ENCODE measurements around the gene SRPK2.

Gene SRPK2

DNA sequence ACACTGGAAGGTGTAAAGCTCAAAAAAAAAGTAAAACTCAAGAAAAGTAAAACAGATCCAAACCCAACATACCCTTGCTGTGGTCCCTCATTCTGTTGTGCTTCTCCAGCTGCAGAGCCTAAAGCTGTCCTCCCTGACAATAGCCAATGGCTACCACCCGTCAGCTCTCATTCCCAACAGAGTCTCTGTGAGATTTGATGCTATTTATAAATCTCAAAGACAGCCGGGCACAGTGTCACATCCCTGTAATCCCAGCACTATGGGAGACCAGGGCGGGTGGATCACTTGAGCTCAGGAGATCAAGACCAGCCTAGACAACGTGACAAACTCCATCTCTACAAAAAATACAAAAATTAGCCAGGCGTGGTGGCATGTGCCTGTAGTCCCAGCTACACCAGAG, 258.7 kb downstream of the SRPK2 start:
- Histone ChIP-seq H3K4me3 (no peak overlapping the region), H3K27ac (no peak overlapping the region)

DNA sequence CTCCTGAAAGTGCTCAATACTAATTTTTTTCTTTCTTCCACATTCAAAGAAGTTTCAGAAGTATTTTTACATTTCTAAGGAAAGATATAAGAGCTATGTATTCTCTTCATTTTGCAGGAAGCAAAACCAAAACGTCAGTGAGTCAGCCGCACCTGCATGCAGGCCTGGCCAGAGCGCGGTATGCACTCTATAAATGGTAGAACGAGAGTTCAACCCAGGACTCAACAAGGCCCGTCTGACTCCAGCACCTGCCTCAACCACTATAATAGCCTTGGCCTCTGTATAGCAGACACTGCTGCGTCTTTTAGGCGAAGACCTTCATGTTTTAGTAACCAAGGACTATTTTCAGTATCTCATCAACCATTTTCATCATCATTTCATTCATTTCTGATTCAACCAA, 261.5 kb downstream of the SRPK2 start:
- no peak overlapping the region for H3K27ac ChIP-seq

DNA sequence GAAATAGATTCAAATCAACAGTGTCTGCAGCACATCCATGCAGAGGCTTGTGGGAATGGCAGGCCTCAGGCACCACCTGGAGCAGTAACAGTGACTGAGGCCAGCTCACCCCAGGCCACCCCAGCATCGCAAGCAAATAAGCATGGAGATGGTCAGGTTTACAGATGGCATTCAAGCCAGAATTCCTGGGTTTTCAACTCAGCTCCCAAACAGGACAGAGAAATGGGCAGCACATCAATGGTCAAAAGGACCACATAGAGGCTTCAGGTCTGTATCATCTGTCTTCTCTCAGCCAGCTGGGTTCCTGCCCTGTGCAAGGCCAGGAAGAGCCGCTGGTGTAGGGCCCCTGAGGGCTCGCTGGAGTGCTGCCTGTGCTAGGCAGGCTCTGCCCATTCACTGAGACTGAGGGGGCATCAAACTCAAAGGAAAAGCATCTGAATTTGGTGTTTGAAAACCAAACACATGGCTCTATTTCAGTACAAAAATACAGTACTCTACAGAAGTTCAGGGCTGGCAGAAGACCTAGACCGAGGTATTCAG, 262.2 kb downstream of the SRPK2 start:
- Histone ChIP-seq H3K4me3 (no peak overlapping the region), H3K27ac (peak overlapping the region in 1 of 21 experiments; percentile 5)

More for the DNA sequence above, 261.5 kb downstream of the SRPK2 start:
- H3K4me3 ChIP-seq: no peak overlapping the region

DNA sequence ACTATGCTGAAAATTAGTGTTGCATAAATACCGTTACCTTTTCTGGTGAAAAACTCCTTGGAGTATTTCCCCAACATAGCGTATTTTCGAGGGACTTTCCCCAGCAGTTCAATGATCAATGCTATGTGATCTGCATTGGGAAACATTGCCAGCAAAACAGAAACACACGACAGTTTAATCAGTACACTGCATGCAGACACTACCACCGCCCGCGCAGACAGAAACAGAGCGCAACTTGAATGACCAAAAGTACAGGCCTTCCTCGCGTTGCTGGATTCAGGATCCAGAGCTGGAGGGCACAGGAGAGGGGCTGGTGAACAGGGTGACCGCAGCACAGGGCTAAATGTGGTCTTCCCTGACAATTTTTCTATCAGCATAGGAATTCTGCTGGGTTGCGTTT, 263.0 kb downstream of the SRPK2 start:
- no peak overlapping the region for H3K4me3 ChIP-seq
- no peak overlapping the region for H3K27ac ChIP-seq

DNA sequence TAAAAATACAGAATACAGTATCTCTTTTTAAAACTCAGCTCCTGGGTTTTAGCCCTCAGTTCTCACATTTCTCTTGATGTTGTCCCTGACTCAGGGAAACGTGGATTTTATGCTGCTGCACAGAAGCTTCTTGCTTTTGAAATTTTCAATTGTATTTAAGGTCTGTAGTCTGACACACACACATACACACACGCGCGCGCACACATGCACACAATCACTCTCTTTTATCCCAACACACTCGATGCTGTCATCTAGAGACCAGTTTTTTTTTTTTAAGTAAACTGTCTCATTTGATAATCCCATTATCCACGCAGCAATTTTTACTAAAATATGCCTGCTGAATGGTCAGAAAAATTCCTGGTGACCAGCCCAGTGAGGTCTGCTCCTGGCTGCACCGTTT, 266.1 kb downstream of the SRPK2 start:
- no peak overlapping the region for H3K4me3 ChIP-seq
- no peak overlapping the region for H3K27ac ChIP-seq

DNA sequence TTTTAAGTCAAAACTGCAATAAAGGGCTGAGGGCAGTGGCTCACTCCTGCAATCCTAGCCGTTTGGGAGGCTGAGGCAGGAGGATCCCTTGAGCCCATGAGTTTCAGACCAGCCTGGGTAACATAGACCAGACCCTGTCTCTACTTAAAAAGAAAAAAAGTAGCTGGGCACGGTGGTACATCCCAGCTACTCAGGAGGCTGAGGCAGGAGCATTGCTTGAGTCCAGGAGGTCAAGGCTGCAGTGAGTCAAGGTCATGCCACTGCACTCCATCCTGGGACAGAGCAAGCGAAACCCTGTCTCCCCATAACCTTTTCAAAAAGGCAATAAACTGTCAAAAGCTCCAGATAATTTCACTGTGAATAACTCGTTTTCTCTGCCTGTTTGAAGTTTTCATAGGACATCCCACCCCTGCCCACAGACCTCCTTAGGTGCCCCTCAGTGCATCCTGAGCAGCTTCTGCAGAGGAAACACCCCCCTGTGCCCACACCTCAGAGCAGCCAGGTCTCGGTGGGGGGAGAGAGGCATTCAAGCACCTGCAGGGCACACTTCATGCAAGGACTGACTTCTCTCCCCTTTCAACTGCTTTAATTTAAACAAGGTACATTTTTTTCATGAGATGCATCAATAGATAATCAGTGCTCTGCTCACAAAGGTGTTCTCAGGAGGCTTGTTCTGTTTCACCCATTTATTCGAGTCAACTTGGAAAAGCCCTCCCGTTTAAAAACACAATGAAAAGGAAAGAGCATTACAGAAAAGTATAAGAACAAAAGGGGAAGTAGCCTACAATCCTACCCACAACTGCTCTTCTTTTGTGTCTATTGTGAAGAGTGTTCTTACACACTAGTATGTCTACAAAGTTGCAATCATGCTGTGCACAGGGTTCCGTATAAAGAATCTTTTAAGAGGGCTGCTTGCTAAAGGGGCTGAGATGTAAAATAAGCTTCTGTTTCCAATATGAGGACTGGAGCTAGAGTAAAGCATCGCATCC, 269.8 kb downstream of the SRPK2 start:
- Histone ChIP-seq H3K4me3 (no peak overlapping the region), H3K27ac (peak overlapping the region in 2 of 21 experiments; percentile 14 to 36)

DNA sequence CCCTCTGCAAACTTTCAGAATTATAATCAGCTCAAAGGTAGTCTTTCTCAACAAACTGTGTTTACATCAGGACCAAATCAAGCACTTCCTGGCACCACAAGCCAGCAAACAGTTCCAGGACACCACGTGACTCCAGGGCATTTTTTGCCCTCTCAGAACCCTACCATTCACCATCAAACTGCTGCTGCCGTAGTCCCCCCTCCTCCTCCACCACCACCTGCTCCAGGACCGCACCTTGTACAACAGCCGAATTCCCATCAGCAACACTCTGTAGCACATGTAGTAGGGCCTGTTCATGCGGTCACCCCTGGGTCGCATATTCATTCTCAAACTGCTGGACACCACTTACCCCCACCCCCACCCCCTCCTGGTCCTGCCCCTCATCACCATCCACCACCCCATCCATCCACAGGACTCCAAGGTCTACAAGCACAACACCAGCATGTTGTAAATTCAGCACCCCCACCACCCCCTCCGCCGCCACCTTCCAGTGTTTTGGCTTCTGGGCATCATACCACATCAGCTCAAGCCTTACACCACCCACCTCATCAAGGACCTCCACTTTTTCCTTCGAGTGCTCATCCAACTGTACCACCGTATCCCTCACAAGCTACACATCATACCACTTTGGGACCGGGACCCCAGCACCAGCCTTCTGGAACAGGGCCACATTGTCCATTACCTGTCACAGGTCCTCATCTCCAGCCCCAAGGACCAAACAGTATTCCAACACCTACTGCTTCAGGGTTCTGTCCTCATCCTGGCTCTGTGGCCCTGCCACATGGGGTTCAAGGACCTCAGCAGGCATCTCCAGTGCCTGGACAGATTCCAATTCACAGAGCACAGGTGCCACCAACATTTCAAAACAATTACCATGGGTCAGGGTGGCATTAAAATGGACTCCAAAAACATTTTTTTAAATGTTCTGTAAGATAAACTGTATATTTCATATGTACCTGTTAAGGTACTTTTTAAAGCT, 276.0 kb downstream of the SRPK2 start:
- no peak overlapping the region for H3K27ac ChIP-seq
- no peak overlapping the region for H3K4me3 ChIP-seq

DNA sequence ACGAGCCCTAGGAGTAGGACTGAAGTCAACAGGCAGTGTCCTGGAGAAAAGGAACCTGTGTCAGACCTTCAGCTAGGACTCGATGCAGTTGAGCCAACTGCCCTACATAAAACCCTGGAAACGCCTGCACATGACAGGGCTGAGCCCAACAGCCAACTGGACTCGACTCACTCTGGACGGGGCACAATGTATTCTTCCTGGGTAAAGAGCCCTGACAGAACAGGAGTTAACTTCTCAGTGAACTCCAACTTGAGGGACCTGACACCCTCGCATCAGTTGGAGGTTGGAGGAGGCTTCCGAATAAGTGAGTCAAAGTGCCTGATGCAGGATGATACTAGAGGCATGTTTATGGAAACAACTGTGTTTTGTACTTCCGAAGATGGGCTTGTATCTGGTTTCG, 281.3 kb downstream of the SRPK2 start:
- Histone ChIP-seq H3K27ac (no peak overlapping the region), H3K4me3 (no peak overlapping the region)

DNA sequence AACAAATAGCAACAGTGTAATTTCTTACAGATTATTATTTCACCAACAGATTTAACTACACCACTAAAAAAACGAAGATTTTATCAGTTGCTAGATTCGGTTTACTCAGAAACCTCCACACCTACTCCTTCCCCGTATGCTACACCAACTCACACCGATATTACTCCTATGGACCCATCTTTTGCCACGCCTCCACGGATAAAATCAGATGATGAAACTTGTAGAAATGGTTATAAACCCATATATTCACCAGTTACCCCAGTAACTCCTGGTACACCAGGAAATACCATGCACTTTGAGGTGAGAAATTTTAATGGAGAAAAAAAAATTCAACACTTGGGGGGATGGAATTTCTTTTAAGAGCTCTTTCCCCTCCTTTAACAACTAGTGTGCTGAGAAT, 282.2 kb downstream of the SRPK2 start:
- peak overlapping the region in 1 of 21 experiments; percentile 4 for H3K27ac ChIP-seq
- no peak overlapping the region for H3K4me3 ChIP-seq

DNA sequence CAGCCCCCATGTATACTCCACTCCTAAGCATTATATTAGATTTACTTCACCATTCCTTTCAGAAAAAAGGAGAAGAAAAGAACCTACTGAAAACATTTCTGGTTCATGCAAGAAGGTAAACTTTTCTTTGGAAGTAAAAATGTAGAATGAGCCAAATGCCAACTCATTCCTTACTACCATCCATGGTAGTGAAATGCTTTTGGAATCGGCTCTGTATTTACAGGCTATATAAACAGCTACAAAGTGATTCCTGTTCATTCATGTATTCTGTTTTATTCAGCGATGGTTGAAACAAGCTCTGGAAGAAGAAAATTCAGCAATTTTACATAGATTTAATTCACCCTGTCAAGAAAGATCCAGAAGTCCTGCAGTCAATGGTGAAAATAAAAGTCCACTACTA, 283.1 kb downstream of the SRPK2 start:
- Histone ChIP-seq H3K4me3 (no peak overlapping the region), H3K27ac (peak overlapping the region in 2 of 21 experiments; percentile 4 to 5)

DNA sequence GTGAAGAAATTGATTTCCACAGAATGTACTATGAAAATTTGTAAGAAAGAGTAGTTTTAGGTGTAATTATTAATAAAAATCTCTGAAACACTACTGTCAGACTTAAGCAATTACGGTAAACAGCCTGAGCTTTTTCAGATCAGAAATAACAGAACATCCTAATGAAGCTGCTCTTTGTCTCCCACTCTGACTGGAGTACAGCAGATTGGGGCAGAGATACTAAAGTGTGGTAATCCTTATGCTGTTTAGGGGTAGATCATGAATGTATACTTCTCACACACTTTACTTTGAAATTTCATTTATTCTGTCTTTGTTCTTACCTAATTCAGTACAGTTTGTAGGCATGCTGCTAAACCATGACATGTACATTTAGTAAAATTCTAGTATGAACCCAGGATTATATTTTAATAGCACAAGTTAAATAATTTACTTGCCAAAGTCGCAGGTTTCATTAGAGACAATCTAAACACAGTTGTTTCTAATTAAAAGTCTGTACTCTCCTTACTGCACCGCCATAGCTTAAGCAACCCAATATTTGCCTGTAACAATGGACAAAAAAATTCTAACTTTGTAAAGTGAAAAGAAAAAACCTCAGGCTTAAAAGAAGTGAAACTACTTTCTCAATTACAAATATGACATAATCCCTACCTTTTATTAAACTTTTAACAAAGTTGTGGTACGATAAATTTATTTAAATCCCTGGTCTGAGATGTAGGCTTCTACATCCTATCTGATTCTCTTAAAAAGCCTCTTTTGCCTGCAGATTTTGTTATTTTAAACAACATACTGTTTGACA, 286.0 kb downstream of the SRPK2 start:
- H3K27ac ChIP-seq: peak overlapping the region in 1 of 21 experiments; percentile 14
- H3K4me3 ChIP-seq: no peak overlapping the region

DNA sequence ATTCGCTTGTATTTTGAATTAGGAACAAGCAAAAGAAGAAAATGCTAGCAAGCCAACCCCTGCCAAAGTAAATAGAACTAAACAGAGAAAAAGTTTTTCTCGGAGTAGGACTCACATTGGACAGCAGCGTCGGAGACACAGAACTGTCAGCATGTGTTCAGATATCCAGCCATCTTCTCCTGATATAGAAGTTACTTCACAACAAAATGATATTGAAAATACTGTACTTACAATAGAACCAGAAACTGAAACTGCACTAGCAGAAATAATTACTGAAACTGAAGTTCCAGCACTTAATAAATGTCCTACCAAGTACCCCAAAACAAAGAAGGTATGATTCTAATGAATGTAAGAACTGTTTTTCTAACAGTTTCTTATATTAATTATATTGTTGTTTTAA, 286.9 kb downstream of the SRPK2 start:
- H3K27ac ChIP-seq: no peak overlapping the region
- H3K4me3 ChIP-seq: no peak overlapping the region

DNA sequence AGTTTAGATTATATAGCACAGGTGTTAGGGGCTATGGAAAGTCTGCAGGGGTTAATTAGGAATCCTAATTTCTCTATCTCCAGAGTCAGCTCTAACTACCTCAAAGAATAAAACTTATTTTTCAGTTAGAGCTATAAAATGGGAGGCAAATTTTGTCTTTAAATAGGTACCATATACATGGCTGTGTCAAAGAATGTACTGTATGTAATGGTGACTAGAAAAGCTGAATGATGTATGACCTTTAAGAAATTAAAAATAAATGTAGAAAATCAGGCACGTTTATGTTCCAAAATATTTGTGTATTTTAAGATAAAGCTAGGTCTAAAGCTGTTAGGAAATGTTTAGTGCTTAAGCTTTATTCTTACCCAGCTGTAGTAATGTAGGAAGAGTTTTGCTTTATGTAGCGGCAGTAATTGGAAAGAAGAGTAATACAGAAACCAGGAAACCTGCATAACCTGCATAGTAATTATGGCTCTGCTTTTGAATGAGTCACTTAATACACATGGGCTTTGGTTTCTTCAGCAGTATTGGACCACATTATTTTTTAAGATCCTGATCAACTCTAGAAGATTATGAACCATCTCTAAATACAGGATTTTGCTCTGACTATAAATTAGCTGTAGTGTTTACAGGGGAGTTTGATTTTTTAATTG, 289.7 kb downstream of the SRPK2 start:
- no peak overlapping the region for H3K4me3 ChIP-seq

DNA sequence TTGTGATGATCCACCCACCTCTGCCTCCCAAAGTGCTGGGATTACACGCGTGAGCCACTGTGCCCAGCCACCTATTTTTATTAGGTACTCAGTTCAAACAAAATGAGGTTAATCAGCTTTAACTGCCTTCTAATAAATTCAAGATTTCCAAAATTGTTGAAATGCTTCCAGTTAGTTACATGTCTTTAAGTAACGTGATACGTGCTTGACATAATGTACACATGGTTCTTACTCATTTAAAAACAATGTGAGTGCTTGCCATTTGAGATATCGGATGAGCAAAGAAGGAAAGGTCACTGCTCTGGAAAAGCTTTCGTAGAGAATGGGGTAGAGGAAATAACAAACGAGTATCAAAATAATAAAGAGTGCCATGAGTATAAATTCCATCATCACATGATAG, 291.1 kb downstream of the SRPK2 start:
- Histone ChIP-seq H3K27ac (peak overlapping the region in 1 of 21 experiments; percentile 15), H3K4me3 (no peak overlapping the region)

More for the DNA sequence above, 289.7 kb downstream of the SRPK2 start:
- peak overlapping the region in 4 of 21 experiments; percentile 14 to 44 (median 24) for H3K27ac ChIP-seq

DNA sequence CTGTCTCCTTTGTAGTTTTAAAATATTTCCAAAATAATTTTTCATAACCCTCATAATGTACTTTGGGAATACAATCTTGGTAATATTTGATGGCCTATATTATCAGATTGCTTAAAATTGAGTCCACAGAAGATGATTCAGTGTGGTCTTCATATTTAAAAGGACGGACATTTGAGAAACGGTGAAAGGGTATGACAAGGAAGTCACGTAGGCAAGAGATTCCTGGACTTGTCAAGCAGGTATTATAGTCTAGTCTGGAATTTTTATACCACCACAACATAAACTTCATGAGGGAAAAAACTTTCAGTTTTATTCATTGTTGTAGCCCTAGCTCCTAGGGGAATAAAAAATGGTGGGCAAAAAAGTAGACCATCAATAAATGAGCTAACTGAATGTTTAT, 292.4 kb downstream of the SRPK2 start:
- H3K27ac ChIP-seq: no peak overlapping the region
- no peak overlapping the region for H3K4me3 ChIP-seq

DNA sequence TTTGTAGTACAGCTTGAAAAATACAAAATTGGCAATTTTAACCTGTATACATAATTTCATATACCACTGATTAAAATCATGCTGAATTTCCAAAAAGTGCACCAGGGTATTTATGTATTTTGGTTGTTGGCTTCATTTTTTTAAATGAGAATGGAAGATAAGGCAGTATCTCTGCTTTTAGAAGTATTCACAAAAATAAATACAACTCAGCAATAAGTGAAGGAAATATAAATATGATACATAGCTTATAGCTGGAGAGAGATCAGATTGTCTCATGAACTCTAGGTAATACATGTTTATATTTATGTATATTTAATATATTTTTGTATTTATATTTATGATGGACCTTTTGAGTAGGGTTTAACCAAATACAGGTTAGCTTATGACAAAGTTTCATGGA, 293.8 kb downstream of the SRPK2 start:
- Histone ChIP-seq H3K4me3 (no peak overlapping the region), H3K27ac (no peak overlapping the region)

DNA sequence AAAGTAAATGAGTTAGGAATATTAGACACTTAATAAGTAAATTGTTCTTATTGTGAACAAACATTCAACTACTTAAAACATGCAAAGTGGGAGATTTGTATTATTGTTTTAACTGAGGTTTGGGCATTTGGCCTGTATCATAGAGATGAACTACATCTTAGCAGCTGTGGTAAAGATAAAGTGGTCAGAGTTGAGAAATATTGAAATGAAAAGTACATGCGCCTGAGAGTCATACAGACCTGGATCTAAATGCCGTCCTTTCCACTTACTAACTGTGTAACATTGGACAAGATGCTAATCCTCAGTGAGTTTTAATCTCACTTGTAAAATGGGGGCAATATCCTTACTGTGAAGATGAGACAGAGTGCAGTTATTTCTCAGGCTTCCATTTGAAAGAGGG, 300.3 kb downstream of the SRPK2 start:
- no peak overlapping the region for H3K27ac ChIP-seq
- H3K4me3 ChIP-seq: no peak overlapping the region

DNA sequence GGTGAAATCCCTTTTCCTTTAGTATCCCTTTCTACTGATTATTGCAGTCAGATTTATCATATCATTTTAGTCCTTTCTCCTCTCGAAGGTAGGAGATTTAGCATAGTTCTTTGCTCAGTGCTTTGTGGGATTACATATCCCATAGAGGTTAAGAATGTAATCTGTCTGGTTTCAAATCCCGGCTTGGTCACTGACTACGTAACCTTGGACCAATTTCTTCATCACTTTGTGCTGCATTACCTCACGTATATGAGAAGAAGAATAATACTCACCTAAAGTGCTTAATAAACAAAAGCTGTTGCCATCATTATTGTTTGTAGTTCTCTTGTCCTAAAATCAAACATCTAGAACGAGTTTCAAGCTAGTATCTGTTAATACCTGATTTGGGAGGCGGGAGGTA, 300.7 kb downstream of the SRPK2 start:
- Histone ChIP-seq H3K27ac (no peak overlapping the region), H3K4me3 (no peak overlapping the region)

DNA sequence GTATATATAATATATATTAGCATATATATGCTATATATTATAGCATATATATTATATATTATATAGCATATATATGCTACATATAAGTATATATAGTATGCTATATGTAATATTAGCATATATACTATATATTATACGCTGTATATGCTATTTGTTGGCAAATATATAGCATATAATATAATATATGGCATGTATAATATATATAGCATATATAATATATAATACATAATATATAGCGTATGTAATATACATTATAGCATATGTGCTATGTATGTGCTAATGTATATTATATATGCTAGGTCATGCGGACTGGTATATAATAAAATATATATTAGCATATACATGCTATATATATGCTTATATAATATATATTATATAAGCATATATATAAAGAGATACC, 301.9 kb downstream of the SRPK2 start:
- no peak overlapping the region for H3K4me3 ChIP-seq
- no peak overlapping the region for H3K27ac ChIP-seq

All from skin epidermis (tissue), 12 donors.